HCT116 (cell line): ENCODE results near the gene SPINK2.
A peak's percentile ranks its signal among the peaks of the same experiment; 100 is the strongest.

Experiments used
- CBX3 ChIP-seq: IDR thresholded peaks from 2 replicates; pipeline ENCODE4 v1.6.1; 2012; ENCODE audit warnings: low read depth
- CEBPB ChIP-seq: IDR thresholded peaks from 2 replicates; pipeline ENCODE4 v1.6.1; 2012; ENCODE audit warnings: low read depth
- EZH2 ChIP-seq: fragments of 200-600 bp; sonication (generic); IDR thresholded peaks from 2 replicates; pipeline ENCODE4 v1.6.1; 2017; ENCODE audit warnings: antibody characterized with exemption, mixed run types
- POLR2A ChIP-seq: IDR thresholded peaks from 2 replicates; pipeline ENCODE4 v1.7.0; 2011; ENCODE audit warnings: borderline replicate concordance; ENCODE audit not compliant: insufficient read depth, insufficient read length; ENCODE audit errors: extremely low read depth
- TCF7L2 ChIP-seq: IDR thresholded peaks from 2 replicates; pipeline ENCODE4 v1.7.0; 2011; ENCODE audit warnings: borderline replicate concordance, inconsistent platforms; ENCODE audit not compliant: insufficient read depth, insufficient read length; ENCODE audit errors: extremely low read depth
- TF ChIP-seq, protein P1 (sequence below), 3 experiments: fragments of 200-600 bp in 1 of 3; sonication (generic) in 1 of 3; IDR thresholded peaks in 2 of 3; conservative IDR thresholded peaks in 1 of 3; 2 replicates each; pipeline ENCODE4 v1.5.1; 2012 to 2017; ENCODE audit warnings: low read depth in 2 of 3, low read length in 2 of 3, antibody characterized with exemption in 1 of 3, borderline replicate concordance in 1 of 3, control low read depth in 1 of 3, mild to moderate bottlenecking in 1 of 3, mixed read lengths in 1 of 3, mixed run types in 1 of 3, moderate library complexity in 1 of 3; ENCODE audit not compliant: insufficient read depth in 1 of 3
- TF ChIP-seq, protein P2 (sequence below): IDR thresholded peaks from 2 replicates; pipeline ENCODE4 v1.6.1; 2012; ENCODE audit warnings: low read depth
- TF ChIP-seq, protein P3 (sequence below): IDR thresholded peaks from 2 replicates; pipeline ENCODE4 v1.6.1; 2012

DNA sequence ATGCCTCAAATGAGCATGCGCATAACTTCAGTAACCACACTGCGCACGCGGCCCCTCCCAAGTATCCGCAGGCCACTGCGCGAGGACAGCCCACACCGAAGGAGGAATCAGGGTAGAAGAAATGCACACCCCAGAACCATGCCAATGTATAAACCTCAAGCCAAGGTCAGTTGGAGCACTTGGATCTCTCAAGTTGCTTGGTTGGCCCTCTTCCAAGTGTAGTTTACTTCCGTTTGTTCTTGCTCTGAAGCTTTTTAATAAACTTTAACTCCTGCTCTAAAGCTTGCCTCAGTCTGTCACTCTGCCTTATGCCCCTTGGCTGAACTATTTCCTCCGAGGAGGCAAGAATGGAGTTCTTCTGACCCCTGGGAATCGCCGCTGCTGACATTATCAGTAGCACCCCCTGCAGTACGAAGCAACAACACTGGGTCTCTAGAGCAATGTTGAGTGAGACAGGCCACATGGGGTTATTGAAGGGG is 22.0 kb upstream of the SPINK2 start:
- TF ChIP-seq, protein P1, sequence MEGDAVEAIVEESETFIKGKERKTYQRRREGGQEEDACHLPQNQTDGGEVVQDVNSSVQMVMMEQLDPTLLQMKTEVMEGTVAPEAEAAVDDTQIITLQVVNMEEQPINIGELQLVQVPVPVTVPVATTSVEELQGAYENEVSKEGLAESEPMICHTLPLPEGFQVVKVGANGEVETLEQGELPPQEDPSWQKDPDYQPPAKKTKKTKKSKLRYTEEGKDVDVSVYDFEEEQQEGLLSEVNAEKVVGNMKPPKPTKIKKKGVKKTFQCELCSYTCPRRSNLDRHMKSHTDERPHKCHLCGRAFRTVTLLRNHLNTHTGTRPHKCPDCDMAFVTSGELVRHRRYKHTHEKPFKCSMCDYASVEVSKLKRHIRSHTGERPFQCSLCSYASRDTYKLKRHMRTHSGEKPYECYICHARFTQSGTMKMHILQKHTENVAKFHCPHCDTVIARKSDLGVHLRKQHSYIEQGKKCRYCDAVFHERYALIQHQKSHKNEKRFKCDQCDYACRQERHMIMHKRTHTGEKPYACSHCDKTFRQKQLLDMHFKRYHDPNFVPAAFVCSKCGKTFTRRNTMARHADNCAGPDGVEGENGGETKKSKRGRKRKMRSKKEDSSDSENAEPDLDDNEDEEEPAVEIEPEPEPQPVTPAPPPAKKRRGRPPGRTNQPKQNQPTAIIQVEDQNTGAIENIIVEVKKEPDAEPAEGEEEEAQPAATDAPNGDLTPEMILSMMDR (IDR thresholded peaks at IDR 0.05 in 2 of 3, conservative IDR thresholded peaks at IDR 0.05 in 1 of 3; ENCODE audit: borderline replicate concordance in 1 of 3, insufficient read depth in 1 of 3, low read depth in 2 of 3, low read length in 2 of 3) = 0 out of 6 replicates have a peak, but pooled peaks of 1 of the 3 experiments have one; percentile 8
- no peak for TF ChIP-seq CBX3
- TF ChIP-seq EZH2 = no peak
- TF ChIP-seq, protein P2, sequence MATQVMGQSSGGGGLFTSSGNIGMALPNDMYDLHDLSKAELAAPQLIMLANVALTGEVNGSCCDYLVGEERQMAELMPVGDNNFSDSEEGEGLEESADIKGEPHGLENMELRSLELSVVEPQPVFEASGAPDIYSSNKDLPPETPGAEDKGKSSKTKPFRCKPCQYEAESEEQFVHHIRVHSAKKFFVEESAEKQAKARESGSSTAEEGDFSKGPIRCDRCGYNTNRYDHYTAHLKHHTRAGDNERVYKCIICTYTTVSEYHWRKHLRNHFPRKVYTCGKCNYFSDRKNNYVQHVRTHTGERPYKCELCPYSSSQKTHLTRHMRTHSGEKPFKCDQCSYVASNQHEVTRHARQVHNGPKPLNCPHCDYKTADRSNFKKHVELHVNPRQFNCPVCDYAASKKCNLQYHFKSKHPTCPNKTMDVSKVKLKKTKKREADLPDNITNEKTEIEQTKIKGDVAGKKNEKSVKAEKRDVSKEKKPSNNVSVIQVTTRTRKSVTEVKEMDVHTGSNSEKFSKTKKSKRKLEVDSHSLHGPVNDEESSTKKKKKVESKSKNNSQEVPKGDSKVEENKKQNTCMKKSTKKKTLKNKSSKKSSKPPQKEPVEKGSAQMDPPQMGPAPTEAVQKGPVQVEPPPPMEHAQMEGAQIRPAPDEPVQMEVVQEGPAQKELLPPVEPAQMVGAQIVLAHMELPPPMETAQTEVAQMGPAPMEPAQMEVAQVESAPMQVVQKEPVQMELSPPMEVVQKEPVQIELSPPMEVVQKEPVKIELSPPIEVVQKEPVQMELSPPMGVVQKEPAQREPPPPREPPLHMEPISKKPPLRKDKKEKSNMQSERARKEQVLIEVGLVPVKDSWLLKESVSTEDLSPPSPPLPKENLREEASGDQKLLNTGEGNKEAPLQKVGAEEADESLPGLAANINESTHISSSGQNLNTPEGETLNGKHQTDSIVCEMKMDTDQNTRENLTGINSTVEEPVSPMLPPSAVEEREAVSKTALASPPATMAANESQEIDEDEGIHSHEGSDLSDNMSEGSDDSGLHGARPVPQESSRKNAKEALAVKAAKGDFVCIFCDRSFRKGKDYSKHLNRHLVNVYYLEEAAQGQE = no peak
- TF ChIP-seq POLR2A = no peak
- TF ChIP-seq, protein P3, sequence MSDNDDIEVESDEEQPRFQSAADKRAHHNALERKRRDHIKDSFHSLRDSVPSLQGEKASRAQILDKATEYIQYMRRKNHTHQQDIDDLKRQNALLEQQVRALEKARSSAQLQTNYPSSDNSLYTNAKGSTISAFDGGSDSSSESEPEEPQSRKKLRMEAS = no peak
- no peak for TF ChIP-seq CEBPB
- no peak for TF ChIP-seq TCF7L2
